GM21515 (cell line): ENCODE data around the gene TTC28.

Experiments
- ATAC-seq: cut with Tn5 transposase; IDR thresholded peaks from one replicate; pipeline ENCODE4 v1.9.1; 2021; ENCODE audit not compliant: unreplicated experiment

The TTC28 gene

DNA sequence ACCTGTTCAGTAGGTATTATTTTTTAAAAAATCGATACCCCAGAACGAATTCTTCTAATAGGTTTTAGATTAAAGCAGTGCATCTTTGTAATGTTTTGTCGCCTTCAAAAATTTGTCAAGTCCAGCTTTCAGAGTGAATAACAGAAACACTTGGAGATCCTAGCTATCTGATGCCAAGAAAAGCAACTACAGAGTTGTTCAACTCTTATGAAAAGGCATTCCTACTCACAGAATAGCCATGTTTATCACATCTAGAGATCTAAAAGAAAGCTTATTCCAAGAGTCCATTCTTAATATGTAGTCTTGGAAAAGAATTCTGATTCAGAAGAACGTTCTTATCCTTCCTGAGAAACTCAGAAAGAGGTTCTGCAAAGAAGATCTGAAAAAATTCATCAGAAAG is 268.5 kb downstream of the TTC28 start:
- ATAC-seq: no peak

DNA sequence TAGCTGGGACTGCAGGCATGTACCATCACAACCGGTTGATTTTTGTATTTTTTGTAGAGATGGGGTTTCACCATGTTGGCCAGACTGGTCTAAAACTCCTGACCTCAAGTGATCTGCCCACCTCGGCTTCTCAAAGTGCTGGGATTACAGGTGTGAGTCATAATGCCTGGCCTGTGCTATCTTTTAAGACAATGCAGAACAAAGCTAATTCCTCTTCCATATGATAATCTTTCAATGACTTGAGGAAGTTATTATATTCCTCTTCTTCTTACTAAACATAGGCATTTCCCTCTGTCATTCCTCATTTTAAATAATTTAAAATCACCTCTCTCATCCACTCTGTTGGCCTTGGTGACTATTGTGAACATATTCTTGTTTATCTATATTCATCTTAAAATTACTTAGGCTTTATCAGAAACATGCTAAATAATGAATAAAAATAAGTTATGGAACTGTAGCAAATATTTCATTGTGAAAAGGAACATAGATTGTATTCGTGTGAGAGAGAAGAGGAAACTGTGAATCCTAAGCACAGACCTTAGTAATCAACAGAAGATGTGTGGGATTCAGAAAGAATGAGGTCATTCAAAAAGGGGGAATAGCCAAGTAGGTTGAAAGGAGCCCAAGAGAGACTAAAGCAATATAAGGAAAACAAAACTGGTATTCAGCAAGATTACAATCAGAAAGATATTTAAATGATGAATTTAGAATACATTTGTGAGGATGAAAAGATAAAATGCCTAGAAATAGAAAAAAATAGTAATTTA is 269.4 kb downstream of the TTC28 start:
- ATAC-seq: no peak

DNA sequence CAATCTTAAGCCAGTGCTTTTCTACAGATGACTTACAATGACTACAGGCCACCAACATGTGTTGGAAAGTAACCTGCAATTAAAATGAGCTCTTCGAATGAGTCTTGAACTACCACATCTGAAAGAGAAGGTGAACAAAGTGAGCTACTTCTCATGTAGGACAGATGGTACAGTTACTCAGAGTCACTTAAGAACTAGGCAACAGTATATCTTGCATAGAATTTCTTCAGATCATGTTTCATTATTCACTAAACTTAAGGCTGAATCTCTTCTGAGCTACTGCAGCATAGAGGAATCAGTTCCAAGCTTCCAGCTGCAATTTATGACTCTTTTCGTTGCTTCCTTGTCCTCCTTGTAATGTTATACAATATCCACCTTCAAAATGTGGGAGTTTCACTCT is 270.9 kb downstream of the TTC28 start:
- no peak for ATAC-seq

DNA sequence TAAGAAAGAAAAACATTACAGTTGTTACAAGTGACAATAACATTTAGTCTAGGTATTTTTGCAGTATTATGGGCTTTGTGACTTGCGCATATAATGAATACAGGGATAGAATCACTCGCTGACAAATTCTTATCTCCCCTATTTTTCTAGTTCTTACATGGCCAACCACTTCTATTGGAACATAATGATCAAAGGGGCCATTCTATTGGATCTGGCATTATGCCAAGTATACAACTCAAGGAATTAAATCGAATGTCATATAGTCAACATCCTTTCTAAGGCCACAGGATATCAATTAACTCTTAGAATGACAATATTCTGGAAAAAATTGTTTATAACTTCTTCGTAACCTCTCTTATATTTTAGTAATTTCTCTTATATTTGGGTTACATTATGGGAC is 272.0 kb downstream of the TTC28 start:
- ATAC-seq: no peak

DNA sequence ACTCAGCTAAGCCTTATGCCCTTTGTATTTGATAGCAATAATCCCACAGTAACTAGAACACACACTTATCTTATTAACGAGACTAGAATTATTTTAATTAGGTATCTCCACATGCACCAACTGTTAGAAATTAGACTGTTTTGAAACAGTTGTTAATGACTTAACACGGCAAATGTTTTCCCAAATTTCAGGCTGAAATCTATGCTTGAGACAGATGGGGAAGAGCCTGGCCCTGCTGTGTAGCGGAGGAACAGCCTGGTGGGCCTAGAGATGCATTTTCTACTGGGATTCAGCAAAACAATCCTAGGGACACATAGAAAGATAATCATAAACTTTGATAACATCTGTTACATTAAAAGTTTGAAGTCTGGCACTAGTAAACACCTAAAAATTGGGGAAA is 273.4 kb downstream of the TTC28 start:
- ATAC-seq: no peak

DNA sequence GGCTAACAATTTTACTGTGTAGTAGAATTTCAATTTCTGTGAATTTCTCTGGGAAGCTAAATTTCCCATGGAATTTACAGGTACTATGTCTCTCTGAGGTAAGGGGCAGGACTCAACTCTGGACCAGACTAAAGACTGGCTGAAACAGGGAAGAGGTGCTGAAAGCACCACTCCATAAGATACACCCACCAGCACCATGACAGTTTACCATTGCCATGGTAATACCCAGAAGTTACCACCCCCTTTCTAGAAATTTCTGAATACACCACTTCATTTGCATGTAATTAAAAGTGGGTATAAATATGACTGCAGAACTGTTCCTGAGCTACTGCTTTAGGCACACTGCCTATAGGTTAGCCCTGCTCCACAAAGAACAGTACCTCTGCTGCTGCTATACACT is 274.1 kb downstream of the TTC28 start:
- no peak for ATAC-seq

DNA sequence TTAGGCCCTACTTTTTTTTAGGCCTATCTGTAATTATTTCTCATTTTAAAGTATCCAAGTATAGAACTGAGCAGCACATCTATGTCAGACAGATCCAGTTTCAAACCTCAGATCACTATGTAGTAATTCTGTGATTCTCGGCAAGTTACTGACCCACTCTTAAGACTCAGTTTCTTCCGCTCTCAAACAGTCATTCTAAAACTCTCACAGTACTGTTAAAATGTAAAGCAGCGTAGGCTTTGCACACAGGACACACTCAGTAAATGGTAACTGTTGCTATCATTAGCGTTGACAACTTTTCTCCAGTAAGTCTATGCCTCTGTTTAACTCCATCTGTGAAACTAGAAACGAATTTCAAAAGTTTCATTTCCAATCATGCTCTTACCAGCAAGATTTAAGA is 277.1 kb downstream of the TTC28 start:
- ATAC-seq: no peak

DNA sequence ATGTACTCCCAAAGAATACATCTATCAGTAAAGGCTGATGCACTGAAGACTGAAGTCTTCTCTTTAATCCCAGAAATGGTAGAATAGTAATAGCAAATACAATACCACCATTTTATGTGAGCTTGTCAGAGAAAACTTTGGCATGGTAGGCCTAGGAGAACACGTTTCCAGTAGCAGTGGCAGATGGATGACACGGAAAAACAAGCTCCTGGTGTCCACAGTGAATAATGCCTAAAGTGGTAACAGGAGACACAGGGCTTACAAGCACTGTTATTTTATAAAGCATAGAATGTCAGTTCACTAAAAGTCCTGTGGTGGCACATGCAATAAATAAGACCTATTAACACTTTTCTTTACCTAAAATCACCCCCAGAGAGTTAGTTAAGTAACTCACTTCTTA is 277.6 kb downstream of the TTC28 start:
- ATAC-seq: no peak

DNA sequence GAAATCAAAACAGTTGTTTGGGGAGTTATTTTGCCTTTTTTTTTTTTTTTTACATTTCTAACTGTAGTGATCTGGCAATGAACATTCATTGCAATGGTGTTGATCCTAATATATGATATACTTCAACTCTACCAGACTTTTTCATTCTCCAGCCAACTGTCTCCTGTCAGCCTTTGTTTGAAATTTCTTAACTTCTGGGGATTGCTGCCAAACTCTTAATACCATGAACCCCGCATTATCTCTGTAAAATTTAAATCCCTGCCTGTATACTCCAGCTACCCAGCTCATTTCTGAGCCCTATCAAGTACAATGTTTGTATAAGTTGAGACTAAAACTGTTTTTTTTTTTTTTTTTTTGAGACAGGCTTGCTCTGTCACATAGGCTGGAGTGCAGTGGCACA is 280.7 kb downstream of the TTC28 start:
- ATAC-seq: no peak

DNA sequence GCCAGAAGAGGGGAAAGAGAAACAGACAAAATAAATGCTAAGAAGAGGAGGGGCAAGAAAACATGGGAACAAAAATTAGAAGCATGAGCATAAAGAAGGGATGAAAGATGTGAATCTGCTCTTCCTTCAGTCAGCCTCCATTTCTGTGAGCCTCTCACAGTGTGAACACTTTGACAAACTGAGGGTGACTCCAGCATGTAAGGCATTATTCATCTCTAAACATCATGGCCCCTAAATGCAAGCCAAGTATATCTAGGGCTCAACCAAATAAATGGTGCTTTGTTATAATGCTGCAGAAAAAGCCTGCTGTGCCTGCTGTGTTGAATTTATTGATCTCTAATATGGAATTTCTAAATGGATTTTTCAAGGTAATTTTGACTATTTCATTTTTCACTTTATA is 281.3 kb downstream of the TTC28 start:
- ATAC-seq: no peak

DNA sequence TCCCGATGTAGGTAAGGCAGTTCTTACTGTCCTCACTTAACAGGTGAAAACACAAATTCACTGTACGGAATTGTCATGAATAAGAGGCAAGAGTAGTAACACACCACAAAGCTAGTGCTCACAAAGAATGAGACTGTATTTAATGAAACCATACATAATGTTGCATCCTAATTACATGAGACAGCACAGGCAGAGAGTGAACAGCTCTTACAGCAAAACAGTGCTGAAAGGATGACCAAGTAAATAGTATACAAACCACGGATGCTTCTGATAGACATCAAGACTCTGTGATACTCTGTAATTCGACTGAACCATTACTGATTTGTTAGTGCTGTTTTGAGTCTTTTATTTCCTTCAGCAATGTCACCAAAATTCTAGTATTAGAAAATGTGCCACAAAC is 282.3 kb downstream of the TTC28 start:
- ATAC-seq: no peak

DNA sequence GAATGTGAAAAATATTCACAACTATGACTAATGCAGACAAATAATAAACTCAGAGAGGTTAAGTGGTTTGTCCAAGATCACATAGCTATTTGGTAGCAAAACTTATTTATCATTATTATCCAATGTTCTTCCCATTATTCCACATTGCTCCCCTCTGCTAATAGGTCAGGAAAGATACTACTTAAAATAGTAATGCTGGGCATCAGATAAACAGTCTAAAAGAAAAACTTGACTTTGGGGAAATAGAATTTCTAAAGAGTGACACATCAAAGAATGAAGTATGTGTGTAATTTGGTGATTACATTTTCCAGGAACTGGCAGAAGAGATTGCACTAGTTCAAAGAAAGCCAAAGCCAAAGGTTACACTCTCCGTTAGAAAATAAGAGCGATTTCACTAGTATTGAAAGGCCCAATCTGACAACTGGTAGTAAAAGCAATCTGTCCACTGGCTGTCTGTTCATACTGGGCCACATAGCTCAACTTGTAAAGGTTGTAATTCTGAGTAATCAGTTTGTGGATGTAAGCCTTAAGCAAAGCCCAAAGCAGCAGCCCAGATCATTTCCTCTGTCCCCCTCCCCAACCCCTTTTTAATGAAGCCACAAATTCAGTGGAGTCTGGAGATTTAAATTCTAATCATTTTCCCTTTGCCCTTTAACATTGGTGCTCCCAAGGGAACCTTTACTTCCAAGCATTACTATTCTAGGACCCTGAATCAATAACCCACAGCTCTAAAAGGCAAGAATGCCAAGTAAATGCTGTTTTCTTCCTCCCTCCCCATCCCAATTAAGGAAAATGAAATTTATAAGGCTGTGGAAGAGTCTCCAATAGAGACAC is 283.5 kb downstream of the TTC28 start:
- ATAC-seq: no peak

DNA sequence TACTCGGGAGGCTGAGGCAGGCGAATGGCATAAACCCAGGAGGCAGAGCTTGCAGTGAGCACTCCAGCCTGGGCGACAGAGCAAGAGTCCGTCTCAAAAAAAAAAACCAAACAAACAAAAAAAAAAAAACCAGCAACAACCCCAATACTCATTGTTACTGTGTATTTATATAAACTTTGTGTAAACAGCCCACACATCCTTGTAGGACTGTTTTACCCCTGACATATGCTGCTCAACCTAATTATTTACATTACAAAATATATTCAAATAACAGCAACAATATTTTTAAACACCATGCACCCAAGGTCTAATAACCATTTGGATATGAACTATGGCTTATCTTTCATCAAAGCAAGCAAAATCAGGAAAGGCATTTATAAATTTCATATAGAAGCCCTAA is 284.1 kb downstream of the TTC28 start:
- no peak for ATAC-seq

DNA sequence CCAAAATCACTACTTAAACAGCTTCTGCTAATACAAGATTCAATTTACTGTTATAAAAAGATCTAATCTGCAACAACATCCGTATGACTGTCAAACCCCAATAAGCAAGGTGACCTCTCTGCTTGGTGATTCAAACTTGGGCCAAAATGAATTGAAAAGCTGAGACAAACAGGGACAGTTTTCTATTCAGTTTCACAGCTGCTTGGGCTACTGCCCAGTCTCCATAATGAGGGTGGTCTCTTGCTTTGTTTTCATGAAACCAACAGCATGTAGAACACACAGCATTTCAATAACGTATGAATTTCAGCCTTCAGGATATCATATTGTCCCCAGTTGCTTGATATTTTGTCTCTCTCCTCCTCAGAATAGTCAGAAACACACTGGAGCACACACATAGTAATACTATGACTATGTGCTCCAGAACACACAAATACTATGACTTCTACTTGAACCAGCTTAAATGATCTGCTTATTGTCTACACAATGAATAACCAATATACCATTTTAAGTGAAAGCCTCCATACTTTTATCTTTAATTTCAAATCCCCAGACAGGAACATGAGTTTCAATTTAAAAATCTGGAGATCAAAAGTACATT is 285.0 kb downstream of the TTC28 start:
- ATAC-seq: no peak

DNA sequence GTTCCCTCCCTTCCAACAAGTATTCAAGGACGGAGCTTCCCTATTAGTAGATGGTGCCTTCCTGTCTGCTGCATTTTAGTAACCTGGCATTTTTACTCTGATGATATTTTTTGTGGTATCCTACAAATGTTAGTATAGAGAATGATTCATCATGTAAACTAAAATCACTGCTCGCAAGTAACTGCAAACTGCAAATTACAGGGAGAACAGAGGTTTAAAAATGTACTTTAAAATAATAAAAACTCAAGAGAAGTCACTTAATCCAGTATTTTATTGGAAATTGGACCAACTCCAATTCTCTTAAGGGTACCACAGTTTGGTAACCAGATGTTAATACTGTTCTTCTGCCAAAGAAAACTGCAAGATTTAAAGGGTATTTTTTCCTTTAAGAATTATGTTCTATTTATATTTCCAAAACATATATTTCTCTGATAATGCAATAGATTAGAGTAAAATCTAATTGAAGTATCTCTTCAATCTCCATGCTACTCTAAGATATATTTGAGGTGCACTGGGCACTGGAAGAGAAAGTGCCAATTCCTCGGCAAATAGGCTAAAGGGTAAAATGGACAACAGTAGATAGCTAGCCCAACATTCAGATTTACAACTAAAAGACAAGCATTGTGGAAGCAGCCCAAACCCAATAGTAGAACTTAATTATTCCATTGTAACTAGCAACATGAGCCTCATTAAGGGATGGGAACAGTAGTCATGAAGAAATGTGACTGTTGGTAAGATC is 298.0 kb downstream of the TTC28 start:
- no peak for ATAC-seq

DNA sequence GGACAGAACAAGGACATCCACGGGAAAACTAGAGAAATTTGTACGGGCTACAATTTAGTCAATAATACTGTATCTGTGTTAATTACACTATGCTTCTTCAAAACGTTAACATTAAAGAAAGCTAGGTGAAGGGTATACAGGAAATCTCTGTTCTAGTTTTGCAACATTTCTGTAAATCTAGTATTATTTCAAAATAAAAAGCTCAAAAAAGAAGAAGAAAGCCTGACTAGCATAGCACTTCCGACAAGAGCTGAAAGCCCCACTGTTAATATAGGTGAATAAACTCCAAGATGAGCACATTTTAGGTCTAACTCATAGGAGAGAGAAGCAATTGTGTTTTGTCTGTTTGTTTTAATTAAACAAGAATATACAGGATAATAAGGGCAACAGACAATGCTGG is 299.7 kb downstream of the TTC28 start:
- no peak for ATAC-seq

DNA sequence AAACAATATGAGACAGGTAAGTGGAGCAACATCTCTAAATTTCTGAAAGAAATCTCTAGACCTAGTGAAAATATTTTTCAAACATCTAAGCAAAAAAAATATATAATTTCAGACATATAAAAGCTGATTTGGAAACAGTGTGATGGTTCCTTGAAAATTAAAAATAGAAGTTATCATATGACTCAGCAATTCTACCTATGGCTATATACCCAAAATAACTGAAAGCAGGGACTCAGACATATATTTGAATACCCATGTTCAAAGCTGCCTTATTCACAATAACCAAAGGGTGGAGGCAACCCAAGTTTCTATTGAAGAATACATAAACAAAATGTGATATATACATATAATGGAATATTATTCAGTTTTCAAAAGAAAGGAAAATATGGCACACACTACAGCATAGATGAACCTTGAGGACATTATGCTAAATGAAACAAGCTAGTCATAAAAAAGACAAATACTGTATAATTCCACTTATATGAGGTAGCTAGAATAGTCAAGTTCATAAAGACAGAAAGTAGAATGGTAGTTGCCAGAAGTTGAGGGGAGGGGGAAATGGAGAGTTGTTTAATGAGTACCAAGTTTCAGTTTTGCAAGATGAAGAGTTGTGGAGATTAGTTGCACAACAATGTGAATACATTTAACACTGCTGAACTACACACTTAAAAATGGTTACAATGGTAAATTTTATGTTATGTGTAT is 300.4 kb downstream of the TTC28 start:
- ATAC-seq: no peak

DNA sequence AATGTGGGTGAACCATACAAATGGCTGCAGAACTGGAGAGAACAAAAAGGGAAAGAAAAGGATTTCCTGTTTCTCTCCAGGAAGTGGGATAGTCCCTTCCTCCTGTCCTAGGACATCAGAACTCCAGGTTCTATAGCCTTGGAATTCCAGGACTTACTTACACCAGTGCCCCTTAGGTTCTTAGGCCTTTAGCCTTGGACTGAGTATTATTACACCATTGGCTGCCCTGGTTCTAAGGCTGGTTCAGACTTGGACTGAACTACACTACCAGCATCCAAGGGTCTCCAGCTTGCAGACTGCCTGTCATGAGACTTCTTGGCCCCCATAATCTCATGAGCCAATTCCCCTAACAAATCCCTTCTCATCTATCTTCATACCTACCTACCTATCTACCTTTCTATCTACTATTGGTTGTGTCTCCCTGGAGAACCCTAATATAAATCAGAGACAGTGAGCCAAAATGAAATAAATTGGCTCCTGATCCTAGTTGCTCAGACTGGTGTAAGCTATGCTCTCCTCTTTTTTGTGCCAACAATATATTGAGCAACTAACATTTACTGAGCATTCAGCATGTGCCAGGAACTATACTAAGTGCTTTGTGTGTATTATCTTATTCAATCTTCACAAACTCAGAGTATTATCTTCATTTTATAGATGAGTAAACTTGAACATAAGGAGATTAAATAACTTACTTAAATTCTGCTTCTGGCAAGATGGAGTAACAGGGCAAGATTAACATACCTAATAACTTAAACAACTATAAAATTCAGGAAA is 303.7 kb downstream of the TTC28 start:
- ATAC-seq: no peak

DNA sequence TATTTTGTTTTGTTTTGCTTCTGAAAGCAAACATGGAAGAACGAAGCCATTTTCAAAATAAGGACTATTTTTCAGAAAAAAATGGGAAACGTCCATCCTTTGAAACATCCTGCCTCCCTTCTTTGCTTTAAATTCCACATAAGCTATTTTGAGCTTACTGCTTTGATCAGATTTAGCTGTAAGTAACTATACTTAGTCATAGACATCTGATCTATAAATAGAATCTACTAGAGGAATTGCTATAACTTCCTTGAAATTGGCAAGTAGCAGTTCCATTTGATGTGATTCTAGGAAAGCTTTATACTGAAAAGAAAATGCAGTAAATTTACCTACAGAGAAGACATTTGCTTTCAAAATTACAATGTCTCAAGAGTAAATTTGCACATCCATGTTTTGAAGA is 305.8 kb downstream of the TTC28 start:
- no peak for ATAC-seq

DNA sequence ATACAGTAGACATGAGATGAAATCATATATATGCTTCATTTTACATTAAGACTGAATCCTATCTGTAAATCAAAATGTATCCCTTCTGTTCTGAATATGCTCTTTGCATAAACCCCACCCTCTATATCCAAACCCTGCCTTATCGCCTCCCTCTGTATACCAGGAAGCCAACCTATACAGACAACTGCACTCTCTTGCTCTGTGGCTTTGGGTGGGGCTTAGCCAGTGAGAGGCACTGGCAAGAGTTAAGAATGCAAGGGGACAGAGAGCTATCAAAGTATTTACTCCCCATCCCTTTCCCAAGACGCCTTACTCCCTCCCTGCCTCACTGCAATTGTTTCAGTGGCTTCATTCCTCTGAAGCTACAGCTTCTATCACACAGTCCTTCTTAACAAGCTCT is 309.8 kb downstream of the TTC28 start:
- ATAC-seq: no peak
